Embryonic facial prominence (tissue), 1 donor: ENCODE measurements around the gene FAT4.

Experiments
- DNase-seq: peaks from one replicate; pipeline ENCODE4 v3.0.0-alpha.2; 2016; ENCODE audit errors: extremely low spot score

Gene FAT4

GRCh38 chr4:125314676-125315575, at the start of gene FAT4:
Gene FAT4, plus strand, starts transcription at chr4:125314955. Its CDS starts 1,457 bp downstream, at chr4:125316412.
- peak; percentile 96 for DNase-seq

- no peak for DNase-seq
Measured at GRCh38 chr4:125265846-125266245, 48.9 kb upstream of the FAT4 start.

GRCh38 chr4:125266901-125267604, 47.7 kb upstream of the FAT4 start:
- DNase-seq: no peak

GRCh38 chr4:125267630-125268029, 47.1 kb upstream of the FAT4 start:
- no peak for DNase-seq

GRCh38 chr4:125268068-125268755, 46.5 kb upstream of the FAT4 start:
- no peak for DNase-seq

- no peak for DNase-seq
Measured at GRCh38 chr4:125276811-125277210, 37.9 kb upstream of the FAT4 start.

GRCh38 chr4:125277790-125278189, 37.0 kb upstream of the FAT4 start:
- no peak for DNase-seq

- no peak for DNase-seq
Measured at GRCh38 chr4:125280892-125281403, 33.8 kb upstream of the FAT4 start.

- DNase-seq: peak; percentile 22
Measured at GRCh38 chr4:125283707-125284279, 31.0 kb upstream of the FAT4 start.

- DNase-seq: no peak
Measured at GRCh38 chr4:125297116-125297515, 17.6 kb upstream of the FAT4 start.

- DNase-seq: no peak
Measured at GRCh38 chr4:125303058-125303457, 11.7 kb upstream of the FAT4 start.

GRCh38 chr4:125303821-125304220, 10.9 kb upstream of the FAT4 start:
- DNase-seq: no peak

- no peak for DNase-seq
Measured at GRCh38 chr4:125306112-125306511, 8.6 kb upstream of the FAT4 start.

- no peak for DNase-seq
Measured at GRCh38 chr4:125306533-125306932, 8.2 kb upstream of the FAT4 start.

GRCh38 chr4:125311503-125311902, 3.3 kb upstream of the FAT4 start:
- DNase-seq: no peak

- DNase-seq: peak; percentile 94
Measured at GRCh38 chr4:125313497-125313896, 1.3 kb upstream of the FAT4 start.

- DNase-seq: peak; percentile 75
Measured at GRCh38 chr4:125313989-125314667, 627 bp upstream of the FAT4 start.

GRCh38 chr4:125315576-125316400, 1.0 kb downstream of the FAT4 start:
- DNase-seq: peak; percentile 54

- DNase-seq: no peak
Measured at GRCh38 chr4:125316401-125316790, 1.6 kb downstream of the FAT4 start.

GRCh38 chr4:125316791-125317524, 2.2 kb downstream of the FAT4 start:
- DNase-seq: no peak
